Heart right ventricle (tissue), 16 donors: ENCODE results near the gene TTBK2. TPM values are rescaled to one million over a fixed set of nuclear protein-coding genes. Genes with fewer than 3 reads are reported as not detected.

ENCODE experiments used
- ATAC-seq, 8 donors: fragments of 200-7000 bp; cut with Tn5 transposase; one replicate each; pipeline ENCODE4 v1.9.1; 2020; ENCODE audit warnings: mild to moderate bottlenecking in 8 of 8, moderate library complexity in 8 of 8, moderate number of reproducible peaks in 1 of 8
- DNase-seq, 2 donors: peaks; one replicate each; pipeline ENCODE4 v3.0.0-alpha.2; 2020
- H3K27ac ChIP-seq, 10 donors: fragments of 200-600 bp; sonication (generic) in 2 of 10; one replicate each; pipeline versions ENCODE4 v1.5.0 to v1.8.0; 2020 to 2022; ENCODE audit warnings: mild to moderate bottlenecking in 3 of 10
- H3K27me3 ChIP-seq, 7 donors: fragments of 200-600 bp; one replicate each; pipeline ENCODE4 v1.8.0; 2021 to 2022; ENCODE audit warnings: mild to moderate bottlenecking in 2 of 7
- H3K36me3 ChIP-seq, 9 donors: fragments of 200-600 bp; sonication (generic) in 1 of 9; one replicate each; pipeline versions ENCODE4 v1.5.0 to v1.8.0; 2020 to 2022; ENCODE audit warnings: mild to moderate bottlenecking in 2 of 9
- H3K4me1 ChIP-seq, 9 donors: fragments of 200-600 bp; sonication (generic) in 1 of 9; one replicate each; pipeline versions ENCODE4 v1.5.0 to v1.8.0; 2020 to 2022; ENCODE audit warnings: mild to moderate bottlenecking in 4 of 9
- H3K4me3 ChIP-seq, 10 donors: fragments of 200-600 bp; sonication (generic) in 2 of 10; one replicate each; pipeline versions ENCODE4 v1.5.0 to v1.8.0; 2020 to 2022; ENCODE audit warnings: mild to moderate bottlenecking in 7 of 10, moderate library complexity in 2 of 10
- H3K9me3 ChIP-seq, 11 donors: fragments of 200-600 bp in 10 of 11; sonication (generic) in 2 of 11; one replicate each; pipeline versions ENCODE4 v1.5.0 to v1.8.0; 2013 to 2022; ENCODE audit warnings: mild to moderate bottlenecking in 2 of 11, control low read depth in 1 of 11, moderate library complexity in 1 of 11
- WGBS, 2 donors: extraction: QIAGEN DNeasy Blood & Tissue Kit; methylation state at CpG; one replicate each; pipeline ENCODE4 v1.1.7; 2013; ENCODE audit warnings: inconsistent platforms in 1 of 2; 5-methylcytosine and 5-hydroxymethylcytosine counted together
- intact Hi-C, 10 donors: fragments of 100-400 bp; cut with DNase I; formaldehyde crosslinking; loops; one replicate each; pipeline versions ENCODE4 v1.11.1 to v1.14.2; 2022
- polyA plus RNA-seq, 2 donors: library from polyadenylated mRNA; stranded (reverse); fragments of 200-250 nt; gene quantifications; one replicate each; pipeline ENCODE4 v1.2.3, GENCODE V29; 2013
- total RNA-seq, 10 donors: library from RNA; stranded (reverse); fragmentation: NEBNext Ultra II Directional in 3 of 10; extraction: Animal tissue kit (Norgen Biotek cat#: 25700) in 3 of 10; gene quantifications; one replicate each; pipeline versions ENCODE4 v1.2.1 to v1.2.4, GENCODE V29; 2021 to 2023
- TF ChIP-seq, protein P1 (sequence below), 9 donors: fragments of 200-600 bp; sonication (generic) in 2 of 9; IDR thresholded peaks; one replicate each; pipeline versions ENCODE4 v1.5.0 to v1.8.0; 2021 to 2022; ENCODE audit warnings: antibody characterized with exemption in 9 of 9, mild to moderate bottlenecking in 5 of 9, moderate library complexity in 1 of 9
- donor health status: Arrhythmogenic right ventricular cardiomyopathy.
- donor health status: ischemic (EF 13 %, LVEDD 7.1; RV severe dilation, severe dysfunction).
- donor health status: healthy with polysubstance abuse.
- donor health status: DM: no; HTN: yes; CAD: no.
- donor health status: DM: no; HTN: no; CAD: no.
- donor health status: ischemic (EF 25% LVEDD 6.9; RV normal size, moderate dysfunction).
- donor health status: ischemic (EF 25% LVEDD 5.7; RV mildly dilated, moderate dysfunction).
- donor health status: healthy.
- donor health status: DM: yes; HTN: yes; CAD: no.
- donor health status: Ischemic cardiomyopathy.
- donor health status: ischemic (EF 35%, LVEDD 5.7; RV mildly dilated, moderate dysfunction).
- donor health status: nonischemic (EF 11% LVEDD 7.7; RV severe dilation, severe dysfunction).
- donor health status: DM: yes; HTN: yes; CAD: no.
- donor health status: PGD.
- donor health status: ischemic (EF 29% LVEDD 5.4; RV normal size, mild dysfunction).
- donor health status: nonischemic (EF 23%, LVEDD 6.1; RV moderate dilation, normal function).

The TTBK2 gene
- total and polyA plus RNA-seq, 12 donors: 2.1 to 29.1 (median 22.1) TPM

DNA sequence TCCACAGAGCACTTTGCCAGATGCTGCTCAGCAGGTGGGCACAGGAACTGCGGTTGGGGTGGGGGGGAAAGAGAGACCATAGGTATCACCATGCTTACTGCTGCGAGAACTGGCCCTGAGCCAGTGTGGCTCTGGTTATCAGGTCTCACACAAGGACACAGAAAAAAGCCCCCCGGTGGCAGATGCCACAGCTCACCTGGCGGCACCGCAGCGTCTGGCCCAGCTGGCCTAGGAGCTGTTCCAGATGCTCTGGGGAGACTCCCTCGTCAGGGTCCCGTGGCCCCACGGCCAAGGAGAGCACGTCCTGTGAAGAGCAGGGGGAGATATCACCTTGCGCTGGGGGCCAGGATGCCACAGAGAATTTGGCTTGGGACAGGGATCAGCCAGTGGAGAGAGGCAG is 194.5 kb downstream of the TTBK2 start:
- TF ChIP-seq, protein P1, sequence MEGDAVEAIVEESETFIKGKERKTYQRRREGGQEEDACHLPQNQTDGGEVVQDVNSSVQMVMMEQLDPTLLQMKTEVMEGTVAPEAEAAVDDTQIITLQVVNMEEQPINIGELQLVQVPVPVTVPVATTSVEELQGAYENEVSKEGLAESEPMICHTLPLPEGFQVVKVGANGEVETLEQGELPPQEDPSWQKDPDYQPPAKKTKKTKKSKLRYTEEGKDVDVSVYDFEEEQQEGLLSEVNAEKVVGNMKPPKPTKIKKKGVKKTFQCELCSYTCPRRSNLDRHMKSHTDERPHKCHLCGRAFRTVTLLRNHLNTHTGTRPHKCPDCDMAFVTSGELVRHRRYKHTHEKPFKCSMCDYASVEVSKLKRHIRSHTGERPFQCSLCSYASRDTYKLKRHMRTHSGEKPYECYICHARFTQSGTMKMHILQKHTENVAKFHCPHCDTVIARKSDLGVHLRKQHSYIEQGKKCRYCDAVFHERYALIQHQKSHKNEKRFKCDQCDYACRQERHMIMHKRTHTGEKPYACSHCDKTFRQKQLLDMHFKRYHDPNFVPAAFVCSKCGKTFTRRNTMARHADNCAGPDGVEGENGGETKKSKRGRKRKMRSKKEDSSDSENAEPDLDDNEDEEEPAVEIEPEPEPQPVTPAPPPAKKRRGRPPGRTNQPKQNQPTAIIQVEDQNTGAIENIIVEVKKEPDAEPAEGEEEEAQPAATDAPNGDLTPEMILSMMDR (IDR thresholded peaks at IDR 0.05): no peak
- Histone ChIP-seq H3K27ac (no peak overlapping the region), H3K9me3 (no peaks in the 10 kb centered on the region), H3K27me3 (no peaks in the 10 kb centered on the region), H3K4me1 (no peaks in the 10 kb centered on the region), H3K36me3 (peaks cover 0 to 100% (median 69%) of the 10 kb centered on the region in 9 donors), H3K4me3 (no peak overlapping the region)
- intact Hi-C loops: loop anchor here in 1 of 10 donors (10.0 kb wide), 1 partner anchor 59 kb away; no protein-coding TSS in a partner anchor
- no peak for DNase-seq
- no peak for ATAC-seq
- WGBS, 2 donors: 72 to 86% methylated on average over 11 of the region's 11 CpGs

DNA sequence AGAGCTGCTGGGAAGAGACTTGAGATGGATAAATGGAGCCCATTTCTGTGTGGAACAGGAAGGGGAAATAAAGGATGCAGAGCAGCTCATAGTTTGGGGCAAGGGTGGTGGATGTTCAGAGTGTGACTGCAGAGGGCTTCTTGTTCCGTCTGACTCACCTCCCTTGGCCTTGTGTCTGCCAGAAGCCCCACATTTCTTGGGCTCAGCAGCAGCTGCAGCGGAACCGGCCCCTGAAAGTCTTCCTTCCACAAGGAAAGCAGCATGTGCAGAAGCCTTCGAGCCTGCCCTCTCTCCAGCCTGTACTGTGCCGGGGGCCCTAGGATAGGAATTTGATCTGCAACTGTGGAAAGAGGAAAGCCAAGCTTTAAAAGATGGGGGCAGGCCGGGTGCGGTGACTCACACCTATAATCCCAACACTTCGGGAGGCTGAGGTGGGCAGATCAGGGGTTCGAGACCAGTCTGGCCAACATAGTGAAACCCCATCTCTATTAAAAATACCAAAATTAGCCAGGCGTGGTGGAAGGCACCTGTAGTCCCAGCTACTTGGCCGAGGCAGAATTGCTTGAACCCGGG is 195.2 kb downstream of the TTBK2 start:
- Histone ChIP-seq H3K27ac (no peak overlapping the region), H3K9me3 (no peaks in the 10 kb centered on the region), H3K27me3 (no peaks in the 10 kb centered on the region), H3K4me3 (no peak overlapping the region), H3K36me3 (peaks cover 0 to 100% (median 66%) of the 10 kb centered on the region in 9 donors), H3K4me1 (no peaks in the 10 kb centered on the region)
- DNase-seq: no peak
- intact Hi-C loops: loop anchor here in 2 of 10 donors (2.0 to 10.0 kb wide), 2 partner anchors 19 to 59 kb away; no protein-coding TSS in a partner anchor
- TF ChIP-seq, protein P1 (IDR thresholded peaks at IDR 0.05): no peak
- no peak for ATAC-seq
- 90 to 91% methylated on average over 12 of the region's 12 CpGs for WGBS, 2 donors

DNA sequence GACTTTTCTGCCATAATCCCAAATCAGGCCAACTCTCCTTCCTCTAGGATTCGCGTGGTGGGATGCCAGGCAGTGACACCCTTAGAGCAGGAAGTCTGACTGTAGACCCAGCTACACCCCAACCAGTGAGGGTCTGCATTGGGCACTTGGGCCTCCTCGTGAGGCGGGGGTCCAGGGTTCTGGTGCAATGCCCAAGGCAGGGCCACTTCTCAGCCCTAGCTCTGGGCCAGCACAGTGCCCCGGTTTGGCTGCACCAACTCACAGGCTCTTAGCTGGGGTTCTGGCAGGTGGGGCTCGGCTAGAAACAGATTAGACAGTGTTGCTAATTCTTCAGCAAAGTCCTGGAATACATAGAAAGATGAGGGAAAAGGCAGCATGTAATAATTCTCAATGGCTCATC is 196.3 kb downstream of the TTBK2 start:
- TF ChIP-seq, protein P1 (IDR thresholded peaks at IDR 0.05): no peak
- Histone ChIP-seq H3K36me3 (peaks cover 0 to 100% (median 71%) of the 10 kb centered on the region in 9 donors), H3K4me1 (no peaks in the 10 kb centered on the region), H3K9me3 (no peaks in the 10 kb centered on the region), H3K4me3 (no peak overlapping the region), H3K27ac (no peak overlapping the region), H3K27me3 (no peaks in the 10 kb centered on the region)
- no peak for ATAC-seq
- intact Hi-C loops: loop anchor here in 2 of 10 donors (2.0 to 10.0 kb wide), 2 partner anchors 21 to 61 kb away; no protein-coding TSS in a partner anchor
- no peak for DNase-seq
- WGBS, 2 donors: 85 to 88% methylated on average over 6 of the region's 6 CpGs

DNA sequence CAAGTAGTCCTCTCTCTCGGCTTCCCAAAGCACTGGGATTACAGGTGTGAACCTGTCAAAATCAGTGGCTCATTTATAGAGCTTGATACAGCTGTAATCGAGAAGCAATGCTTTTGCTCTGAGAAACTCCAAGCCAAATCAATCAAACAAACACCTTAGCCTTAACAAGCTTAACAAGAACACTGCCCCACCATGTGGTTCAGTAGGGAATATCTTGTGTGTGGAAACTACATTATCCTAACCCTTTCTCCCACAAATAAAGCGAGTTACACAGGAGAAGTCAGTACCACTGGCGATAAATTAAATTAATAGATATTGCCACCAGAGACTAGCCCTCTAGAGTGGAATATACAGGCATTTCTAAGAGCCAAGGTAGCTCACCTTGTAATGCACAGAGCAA is 197.5 kb downstream of the TTBK2 start:
- Histone ChIP-seq H3K4me3 (no peak overlapping the region), H3K36me3 (peaks cover 0 to 100% (median 72%) of the 10 kb centered on the region in 9 donors), H3K27ac (no peak overlapping the region), H3K4me1 (no peaks in the 10 kb centered on the region), H3K9me3 (no peaks in the 10 kb centered on the region), H3K27me3 (no peaks in the 10 kb centered on the region)
- intact Hi-C loops: loop anchor here in 1 of 10 donors (10.0 kb wide), 1 partner anchor 62 kb away; no protein-coding TSS in a partner anchor
- TF ChIP-seq, protein P1 (IDR thresholded peaks at IDR 0.05): no peak
- 93 to 96% methylated on average over 4 of the region's 4 CpGs for WGBS, 2 donors
- DNase-seq (no peak), ATAC-seq (no peak)
